H4 (cell line): ENCODE results near the gene IFNA16. TPM values are rescaled to one million over a fixed set of nuclear protein-coding genes. Genes with fewer than 3 reads are reported as not detected.
"Not testable (repeated sequence)": the region's sequence is repeated elsewhere in the genome, so short reads cannot be mapped to it uniquely, and the experiment has no call there.

Experiments used
- DNase-seq: peaks from one replicate; pipeline ENCODE4 v3.0.0-alpha.2; 2015; ENCODE audit warnings: low spot score
- total RNA-seq: library from RNA; depleted of rRNA; stranded (reverse); fragments of >200 nt; shearing (Covaris generic); gene quantifications from 2 replicates; pipeline ENCODE4 v1.2.3, GENCODE V29; 2014; rRNA removed

IFNA16 gene
- total RNA-seq, 1 experiment from 2014 or later = not detected

- not testable (repeated sequence) for DNase-seq
These were observed 15.0 kb downstream of the IFNA16 start, which contains the start of gene IFNA7 for GRCh38 chr9:21202105-21202504. Gene IFNA7 (minus strand): TSS chr9:21202205. CDS start chr9:21202165, 40 bp downstream.

- DNase-seq = not testable (repeated sequence)
These were observed 22.0 kb downstream of the IFNA16 start for GRCh38 chr9:21194867-21195776.

- DNase-seq = not testable (repeated sequence)
These were observed 29.6 kb downstream of the IFNA16 start, which contains the start of gene IFNA4 for GRCh38 chr9:21187487-21187886. Gene IFNA4 (minus strand): TSS chr9:21187587. CDS start chr9:21187531, 56 bp downstream.

- DNase-seq = not testable (repeated sequence)
These were observed 34.0 kb downstream of the IFNA16 start for GRCh38 chr9:21182810-21183736.

GRCh38 chr9:21174671-21175070 is 42.4 kb downstream of the IFNA16 start:
- DNase-seq = no peak

- DNase-seq = no peak
These were observed 45.0 kb downstream of the IFNA16 start for GRCh38 chr9:21172156-21172555.

- no peak for DNase-seq
These were observed 45.8 kb downstream of the IFNA16 start for GRCh38 chr9:21171351-21171750.

- DNase-seq = not testable (repeated sequence)
These were observed 50.6 kb downstream of the IFNA16 start, which contains the start of gene IFNA21 for GRCh38 chr9:21166560-21166959. Gene IFNA21 (minus strand): TSS chr9:21166660. CDS start chr9:21166612, 48 bp downstream.

Other genes starting within 250 kb of the IFNA16 start
- gene HACD4, start 185.7 kb downstream of the IFNA16 start, total RNA-seq = not detected in 2 replicates
- gene IFNB1, start 139.4 kb downstream of the IFNA16 start, total RNA-seq = not detected in 2 replicates
- gene IFNW1, start 75.5 kb downstream of the IFNA16 start, total RNA-seq = not detected in 2 replicates
- gene IFNA21, start 50.7 kb downstream of the IFNA16 start, total RNA-seq = 0.15 TPM in 1 of 2 replicates, not detected in the other
- gene IFNA4, start 29.7 kb downstream of the IFNA16 start, total RNA-seq = 0.27 TPM in 1 of 2 replicates, not detected in the other
- not detected in 2 replicates for gene IFNA7, start 15.1 kb downstream of the IFNA16 start, total RNA-seq
- not detected in 2 replicates for gene IFNA10, start 10.2 kb downstream of the IFNA16 start, total RNA-seq
- gene IFNA17, start 10.9 kb upstream of the IFNA16 start, total RNA-seq = not detected in 2 replicates
- 0.31 TPM in 1 of 2 replicates, not detected in the other for gene IFNA14, start 22.7 kb upstream of the IFNA16 start, total RNA-seq
- not detected in 2 replicates for gene IFNA5, start 88.0 kb upstream of the IFNA16 start, total RNA-seq
- gene KLHL9, start 118.1 kb upstream of the IFNA16 start, total RNA-seq = 0.06 TPM in 1 of 2 replicates, not detected in the other
- not detected in 2 replicates for gene IFNA6, start 133.6 kb upstream of the IFNA16 start, total RNA-seq
- not detected in 2 replicates for gene IFNA13, start 150.7 kb upstream of the IFNA16 start, total RNA-seq
- not detected in 2 replicates for gene IFNA2, start 168.1 kb upstream of the IFNA16 start, total RNA-seq
- not detected in 2 replicates for gene IFNA8, start 191.8 kb upstream of the IFNA16 start, total RNA-seq
- not detected in 2 replicates for gene IFNA1, start 223.1 kb upstream of the IFNA16 start, total RNA-seq